Measurements from ENCODE around the gene HRH4. TPM values are rescaled to one million over a fixed set of nuclear protein-coding genes. Genes with fewer than 3 reads are reported as not detected.

The HRH4 gene
- total RNA-seq, 1 experiment from 2014 or later: 0.12 TPM

- no peak for DNase-seq (ENCODE audit: extremely low read depth, low read depth)
These were observed 42.5 kb downstream of the HRH4 start for GRCh38 chr18:24502667-24503523.

GRCh38 chr18:24504401-24504800 lies 44.0 kb downstream of the HRH4 start:
- DNase-seq (ENCODE audit: extremely low read depth, low read depth): no peak

- no peak for DNase-seq (ENCODE audit: extremely low read depth, low read depth)
These were observed 45.7 kb downstream of the HRH4 start for GRCh38 chr18:24506175-24506574.

DNA sequence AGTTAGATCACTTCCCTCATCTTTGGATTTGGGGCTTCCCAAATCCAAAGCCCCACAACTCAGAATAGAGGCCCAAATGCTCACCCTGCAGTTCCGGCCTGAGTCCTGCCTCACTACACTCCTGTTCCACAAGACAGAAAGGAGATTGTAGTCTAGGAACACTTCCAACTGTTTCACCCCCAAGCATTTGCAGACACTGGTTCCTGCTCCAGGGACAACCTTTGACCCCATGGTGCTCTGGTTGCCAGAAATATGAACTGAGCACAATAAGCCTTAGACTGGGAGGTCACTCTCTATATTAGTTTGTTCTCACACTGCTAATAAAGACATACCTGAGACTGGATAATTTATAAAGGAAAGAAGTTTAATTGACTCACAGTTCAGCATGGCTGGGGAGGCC lies 49.0 kb downstream of the HRH4 start:
- no peak for DNase-seq (ENCODE audit: extremely low read depth, low read depth)

GRCh38 chr18:24514439-24514838 lies 54.0 kb downstream of the HRH4 start:
- peak; percentile 40 for DNase-seq (ENCODE audit: extremely low read depth, low read depth)

DNA sequence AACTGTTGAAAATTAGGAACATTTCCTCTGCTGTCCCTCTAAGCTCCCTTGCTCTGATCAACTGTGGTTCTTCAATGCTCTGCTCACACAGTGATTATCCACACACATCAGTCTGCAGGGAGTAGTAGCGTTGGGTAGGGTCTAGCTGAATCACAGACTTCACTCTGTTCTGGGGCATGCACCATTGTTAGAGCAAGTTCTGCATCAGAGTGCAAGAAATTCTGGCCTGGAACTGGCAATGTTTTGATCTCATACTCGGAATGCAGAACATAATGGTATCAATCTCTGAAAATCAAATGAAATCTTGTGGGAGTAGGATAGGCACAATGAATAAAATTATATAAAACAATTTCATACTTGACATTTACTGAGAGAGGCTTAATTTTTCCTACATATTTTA lies 55.3 kb downstream of the HRH4 start:
- DNase-seq (ENCODE audit: extremely low read depth, low read depth): no peak

GRCh38 chr18:24516261-24516660 lies 55.8 kb downstream of the HRH4 start:
- DNase-seq (ENCODE audit: extremely low read depth, low read depth): no peak

DNA sequence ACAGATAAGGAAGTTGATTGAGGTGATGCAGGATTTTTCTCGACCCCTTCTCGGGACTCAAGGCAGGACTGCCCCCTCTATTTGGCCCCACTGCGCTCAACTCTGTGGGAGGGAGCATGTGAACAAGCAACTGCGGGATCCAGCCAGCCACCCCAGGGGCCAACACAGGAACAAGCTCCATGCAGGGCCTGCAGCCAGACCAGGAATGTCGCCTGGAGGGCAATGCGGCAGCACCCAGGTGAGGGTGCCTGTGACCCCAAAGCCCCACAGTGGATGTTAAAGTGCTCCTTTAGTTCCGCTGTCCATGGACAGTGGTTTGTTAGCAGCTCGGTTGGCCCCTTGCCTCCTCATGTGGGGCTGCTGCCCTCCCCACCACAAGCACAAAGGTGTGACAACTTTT lies 57.1 kb downstream of the HRH4 start:
- no peak for DNase-seq (ENCODE audit: extremely low read depth, low read depth)

GRCh38 chr18:24518596-24518995 lies 58.2 kb downstream of the HRH4 start:
- no peak for DNase-seq (ENCODE audit: extremely low read depth, low read depth)

Small RNAs within 50 kb of the gene (small RNA-seq; reads per million reads assigned to genes)
- 0 reads per million in 2 experiments for gene RF00019

Other genes with a start within 250 kb of the HRH4 start
- 23.6 and 25.2 TPM in 2 replicates for gene OSBPL1A, start 62.8 kb upstream of the HRH4 start, total RNA-seq (2014; rRNA removed; shearing (Covaris generic))
- gene IMPACT, start 34.0 kb upstream of the HRH4 start, total RNA-seq (2014; rRNA removed; shearing (Covaris generic)): 21.7 and 24.9 TPM in 2 replicates

Data from NCI-H460 (cell line).